Endothelial cell of umbilical vein (primary cell): ENCODE data around the gene AK4. TPM values are rescaled to one million over a fixed set of nuclear protein-coding genes. Genes with fewer than 3 reads are reported as not detected.

Experiments used
- BruUV-seq: library from RNA; stranded (reverse); fragments of 400-500 nt; replicated peaks from 2 replicates; lab custom pipeline; 2021; lab: Mats Ljungman, UMichigan
- CTCF ChIA-PET: fragments of 300-600, 350-600 bp; sonication (Branson Sonifier 250); formaldehyde crosslinking; loops from one replicate; lab custom pipeline; 2021; ENCODE audit warnings: antibody characterized with exemption, inconsistent platforms; lab: Charles Lee
- POLR2A ChIA-PET: fragments of 300-600, 350-600 bp; sonication (Branson Sonifier 250); formaldehyde crosslinking; loops from one replicate; lab custom pipeline; 2021; ENCODE audit warnings: antibody characterized with exemption, inconsistent platforms; lab: Charles Lee
- DNase-seq: peaks from one replicate; pipeline ENCODE4 v3.0.0-alpha.2; 2011; ENCODE audit warnings: low read depth, low spot score
- FAIRE-seq: peaks from 2 replicates; lab custom pipeline; 2011; peaks lifted over from hg19 to GRCh38; lab: Jason Lieb, UNC
- H2AFZ ChIP-seq: 2 replicates; pipeline ENCODE4 v1.6.0; 2012; ENCODE audit warnings: low read depth, low read length, control low read depth, inconsistent platforms
- H3K27ac ChIP-seq: 2 replicates; pipeline ENCODE4 v1.5.1; 2011; ENCODE audit warnings: low read depth, mild to moderate bottlenecking, control low read depth, low read length, moderate library complexity; ENCODE audit not compliant: insufficient read depth
- H3K27me3 ChIP-seq, 2 experiments: 2 replicates each; pipeline versions ENCODE4 v1.6.0 to v1.6.1; 2011; ENCODE audit warnings: low read length in 2 of 2, mixed read lengths in 1 of 2; ENCODE audit not compliant: control insufficient read depth in 2 of 2, insufficient read depth in 2 of 2
- H3K36me3 ChIP-seq, 2 experiments: 2 replicates in 1 of 2; 3 replicates in 1 of 2; pipeline ENCODE4 v1.5.1; 2011; ENCODE audit warnings: low read length in 2 of 2, mild to moderate bottlenecking in 1 of 2, moderate library complexity in 1 of 2; ENCODE audit not compliant: control insufficient read depth in 2 of 2, insufficient read depth in 2 of 2; ENCODE audit errors: extremely low read depth in 1 of 2
- H3K4me1 ChIP-seq: 3 replicates; pipeline ENCODE4 v1.5.1; 2011; ENCODE audit warnings: mild to moderate bottlenecking, low read length; ENCODE audit not compliant: control insufficient read depth, insufficient read depth; ENCODE audit errors: extremely low read depth
- H3K4me2 ChIP-seq: 2 replicates; pipeline ENCODE4 v1.6.1; 2011; ENCODE audit warnings: low read length, control low read depth, mixed read lengths; ENCODE audit not compliant: insufficient read depth
- H3K4me3 ChIP-seq, 3 experiments: fragments of 200-600 bp in 1 of 3; sonication (generic), shearing (Covaris generic) in 1 of 3; replicated peaks in 1 of 3; 2 replicates each; pipeline ENCODE4 v1.5.1; 2011 to 2016; ENCODE audit warnings: control low read depth in 3 of 3, low read length in 3 of 3, mild to moderate bottlenecking in 2 of 3, inconsistent platforms in 1 of 3, low read depth in 1 of 3, moderate library complexity in 1 of 3; ENCODE audit not compliant: insufficient read depth in 1 of 3
- H3K79me2 ChIP-seq: 2 replicates; pipeline ENCODE4 v1.6.0; 2012; ENCODE audit warnings: low read length, inconsistent platforms; ENCODE audit not compliant: control insufficient read depth, insufficient read depth
- H3K9ac ChIP-seq: replicated peaks from 2 replicates; pipeline ENCODE3; 2011; ENCODE audit warnings: low read length, control low read depth; ENCODE audit not compliant: insufficient read depth; ENCODE audit errors: extremely low read depth
- H3K9me1 ChIP-seq: replicated peaks from 3 replicates; pipeline ENCODE4 v1.6.0; 2011; ENCODE audit warnings: mild to moderate bottlenecking, low read length; ENCODE audit not compliant: control insufficient read depth, insufficient read depth; ENCODE audit errors: extremely low read depth
- H3K9me3 ChIP-seq: replicated peaks from 2 replicates; pipeline ENCODE4 v1.5.1; 2012; ENCODE audit warnings: low read length, inconsistent platforms; ENCODE audit not compliant: control insufficient read depth, insufficient read depth
- H4K20me1 ChIP-seq: replicated peaks from 2 replicates; pipeline ENCODE3; 2011; ENCODE audit warnings: mild to moderate bottlenecking, low read length; ENCODE audit not compliant: control insufficient read depth, insufficient read depth; ENCODE audit errors: extremely low read depth
- EZH2 ChIP-seq: IDR thresholded peaks from 2 replicates; pipeline ENCODE4 v1.6.1; 2012; ENCODE audit warnings: borderline replicate concordance, low read depth, mild to moderate bottlenecking, moderate library complexity, low read length, inconsistent platforms; ENCODE audit not compliant: severe bottlenecking
- FOS ChIP-seq: IDR thresholded peaks from 2 replicates; pipeline ENCODE4 v1.6.1; 2011; ENCODE audit warnings: mild to moderate bottlenecking, low read length, moderate library complexity, borderline replicate concordance; ENCODE audit not compliant: insufficient read depth
- GATA2 ChIP-seq: IDR thresholded peaks from 2 replicates; pipeline ENCODE4 v1.7.0; 2011; ENCODE audit warnings: low read depth, mild to moderate bottlenecking, moderate library complexity, mixed read lengths, low read length; ENCODE audit not compliant: insufficient read length, insufficient read depth
- JUN ChIP-seq: IDR thresholded peaks from 2 replicates; pipeline ENCODE4 v1.6.1; 2011; ENCODE audit warnings: borderline replicate concordance, low read depth; ENCODE audit not compliant: insufficient read length, insufficient read depth
- MYC ChIP-seq: IDR thresholded peaks from one replicate; pipeline ENCODE4 v1.6.1; 2011; ENCODE audit warnings: mild to moderate bottlenecking, low read depth, low read length
- POLR2A ChIP-seq: IDR thresholded peaks from 2 replicates; pipeline ENCODE4 v1.6.1; 2012; ENCODE audit warnings: low read depth, mild to moderate bottlenecking, control low read depth, low read length
- POLR2AphosphoS5 ChIP-seq: IDR thresholded peaks from 2 replicates; pipeline ENCODE4 v1.6.1; 2012; ENCODE audit warnings: low read depth, mild to moderate bottlenecking, control low read depth, low read length, moderate library complexity; ENCODE audit not compliant: insufficient read depth
- dilution Hi-C: fragments of 300-500 bp; cut with MboI; formaldehyde crosslinking; loops from one replicate; pipeline ENCODE4 v1.15.0; 2019; ENCODE audit warnings: low sequenced_read_pairs; ENCODE audit not compliant: extremely low pct_ligation_motif_present
- intact Hi-C: fragments of 100-400 bp; cut with micrococcal nuclease; formaldehyde crosslinking; loops from one replicate; pipeline ENCODE4 v1.10.0; 2022
- polyA plus RNA-seq, 4 experiments: library from polyadenylated mRNA; depleted of rRNA in 3 of 4; stranded (reverse) in 3 of 4; unstranded in 1 of 4; fragments of >200 nt; gene quantifications; 2 replicates each; pipeline versions ENCODE4 v1.2.1 to v1.2.3, GENCODE V29; 2011 to 2012; ENCODE audit warnings: missing spikeins in 1 of 4
- total RNA-seq: library from RNA; stranded (reverse); gene quantifications from 2 replicates; pipeline ENCODE4 v1.2.3, GENCODE V29; 2021
- TF ChIP-seq, protein P1 (sequence below): IDR thresholded peaks from 2 replicates; pipeline ENCODE4 v1.6.1; 2011; ENCODE audit not compliant: insufficient read depth, insufficient read length
- TF ChIP-seq, protein P2 (sequence below), 2 donors: IDR thresholded peaks; 1 replicate in 1 of 2; 2 replicates in 1 of 2; pipeline ENCODE4 v1.5.1; 2011; ENCODE audit warnings: low read length in 2 of 2, mild to moderate bottlenecking in 2 of 2, moderate library complexity in 2 of 2, control low read depth in 1 of 2, inconsistent platforms in 1 of 2, low read depth in 1 of 2; ENCODE audit not compliant: insufficient read depth in 1 of 2; ENCODE audit errors: extremely low read depth in 1 of 2

The AK4 gene
- total and polyA plus RNA-seq, 2 donors (not counting 3 experiments of a cell fraction or from before 2014, with no cell fraction given) = 2.2 to 5.6 TPM

DNA sequence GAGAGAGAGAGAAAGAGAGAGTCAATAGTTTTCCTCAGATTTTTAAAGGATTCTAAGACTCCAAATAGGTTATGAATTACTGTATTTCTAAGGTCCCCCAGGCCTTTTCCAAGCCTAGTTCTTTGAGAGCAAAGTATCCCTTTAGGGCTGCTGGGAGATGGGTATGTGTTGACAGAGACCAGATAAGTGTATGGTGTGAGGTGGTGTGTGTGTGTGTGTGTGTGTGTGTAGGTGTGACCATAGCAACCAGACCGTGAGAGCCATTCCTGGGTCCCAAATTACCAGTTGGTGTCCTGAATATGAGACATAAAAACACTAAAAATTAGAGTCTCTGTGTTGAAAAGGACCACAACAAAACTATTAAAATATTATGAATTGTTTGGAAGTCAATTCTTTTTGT is 119.7 kb downstream of the AK4 start:
- Histone ChIP-seq H3K36me3 (no peaks in the 10 kb centered on the region), H3K4me2 (no peak overlapping the region), H3K4me3 (no peak overlapping the region), H3K4me1 (peaks cover 17% of the 10 kb centered on the region), H2AFZ (no peak overlapping the region), H3K79me2 (no peaks in the 10 kb centered on the region), H3K27me3 (no peaks in the 10 kb centered on the region), H3K27ac (no peak overlapping the region), H3K9me3 (no peaks in the 10 kb centered on the region), H3K9me1 (no peaks in the 10 kb centered on the region), H3K9ac (no peak overlapping the region), H4K20me1 (no peaks in the 10 kb centered on the region)
- no TSS peak for BruUV-seq
- ChIA-PET CTCF (interaction anchor here (1.5 kb wide), 1 partner anchor 13 kb away, joined by 3 read pairs; no protein-coding TSS in a partner anchor), POLR2A (no interaction called here)
- dilution Hi-C loops (no loop called here), intact Hi-C loops (no loop called here)
- TF ChIP-seq POLR2AphosphoS5 (no peak), GATA2 (no peak), MYC (no peak), FOS (no peak), POLR2A (no peak), JUN (no peak), EZH2 (no peak)
- TF ChIP-seq, protein P1, sequence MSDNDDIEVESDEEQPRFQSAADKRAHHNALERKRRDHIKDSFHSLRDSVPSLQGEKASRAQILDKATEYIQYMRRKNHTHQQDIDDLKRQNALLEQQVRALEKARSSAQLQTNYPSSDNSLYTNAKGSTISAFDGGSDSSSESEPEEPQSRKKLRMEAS = no peak
- TF ChIP-seq, protein P2, sequence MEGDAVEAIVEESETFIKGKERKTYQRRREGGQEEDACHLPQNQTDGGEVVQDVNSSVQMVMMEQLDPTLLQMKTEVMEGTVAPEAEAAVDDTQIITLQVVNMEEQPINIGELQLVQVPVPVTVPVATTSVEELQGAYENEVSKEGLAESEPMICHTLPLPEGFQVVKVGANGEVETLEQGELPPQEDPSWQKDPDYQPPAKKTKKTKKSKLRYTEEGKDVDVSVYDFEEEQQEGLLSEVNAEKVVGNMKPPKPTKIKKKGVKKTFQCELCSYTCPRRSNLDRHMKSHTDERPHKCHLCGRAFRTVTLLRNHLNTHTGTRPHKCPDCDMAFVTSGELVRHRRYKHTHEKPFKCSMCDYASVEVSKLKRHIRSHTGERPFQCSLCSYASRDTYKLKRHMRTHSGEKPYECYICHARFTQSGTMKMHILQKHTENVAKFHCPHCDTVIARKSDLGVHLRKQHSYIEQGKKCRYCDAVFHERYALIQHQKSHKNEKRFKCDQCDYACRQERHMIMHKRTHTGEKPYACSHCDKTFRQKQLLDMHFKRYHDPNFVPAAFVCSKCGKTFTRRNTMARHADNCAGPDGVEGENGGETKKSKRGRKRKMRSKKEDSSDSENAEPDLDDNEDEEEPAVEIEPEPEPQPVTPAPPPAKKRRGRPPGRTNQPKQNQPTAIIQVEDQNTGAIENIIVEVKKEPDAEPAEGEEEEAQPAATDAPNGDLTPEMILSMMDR (IDR thresholded peaks at IDR 0.05; ENCODE audit: extremely low read depth in 1 of 2, insufficient read depth in 1 of 2, low read depth in 1 of 2, low read length in 2 of 2) = no peak
- FAIRE-seq (no peak), DNase-seq (no peak)
